GM21786 (cell line): Measurements from ENCODE around the gene YJU2.
"Not testable (repeated sequence)": the region's sequence is repeated elsewhere in the genome, so short reads cannot be mapped to it uniquely, and the experiment has no call there.

Experiments
- ATAC-seq: cut with Tn5 transposase; IDR thresholded peaks from one replicate; pipeline ENCODE4 v1.9.1; 2021; ENCODE audit not compliant: unreplicated experiment

YJU2 gene

GRCh38 chr19:4228765-4229178 is 18.1 kb upstream of the YJU2 start:
- no peak for ATAC-seq

GRCh38 chr19:4229179-4229931 is 17.5 kb upstream of the YJU2 start, which contains the start of gene EBI3:
TSS of gene EBI3 (plus strand) at chr19:4229523. CDS start at chr19:4229551, 28 bp downstream.
- peak; percentile 66 for ATAC-seq

DNA sequence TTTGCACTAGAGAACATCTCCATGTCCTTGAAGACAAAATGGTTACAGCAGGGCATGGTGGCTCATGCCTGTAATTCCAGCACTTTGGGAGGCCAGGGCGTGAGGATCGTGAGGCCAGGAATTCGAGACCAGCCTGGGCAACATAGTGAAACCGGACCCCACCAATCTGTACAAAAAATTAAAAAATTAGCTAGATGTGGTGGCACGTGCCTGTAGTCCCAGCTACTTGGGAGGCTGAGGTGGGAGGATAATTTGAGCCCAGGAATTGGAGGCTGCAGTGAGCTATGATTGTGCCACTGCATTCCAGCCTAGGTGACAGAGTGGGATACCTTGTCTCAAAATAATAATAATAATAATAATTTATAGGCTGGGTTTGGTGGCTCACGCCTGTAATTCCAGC is 16.6 kb upstream of the YJU2 start:
- not testable (repeated sequence) for ATAC-seq

DNA sequence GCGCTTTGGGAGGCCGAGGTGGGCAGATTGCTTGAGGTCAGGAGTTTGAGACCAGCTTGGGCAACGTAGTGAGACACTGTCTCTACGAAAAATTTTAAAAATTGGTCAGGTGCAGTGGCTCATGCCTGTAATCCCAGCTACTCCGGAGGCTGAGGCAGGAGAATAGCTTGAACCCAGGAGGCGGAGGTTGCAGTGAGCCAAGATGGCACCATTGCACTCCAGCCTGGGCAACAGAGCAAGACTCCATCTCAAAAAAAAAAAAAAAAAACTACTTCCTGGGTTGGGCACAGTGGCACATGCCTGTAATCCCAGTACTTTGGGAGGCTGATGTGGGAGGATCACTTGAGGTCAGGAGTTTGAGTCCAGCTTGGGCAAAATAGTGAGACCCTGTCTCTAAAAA is 15.4 kb upstream of the YJU2 start:
- ATAC-seq, result not testable (repeated sequence)

GRCh38 chr19:4232139-4232538 is 14.7 kb upstream of the YJU2 start:
- not testable (repeated sequence) for ATAC-seq

DNA sequence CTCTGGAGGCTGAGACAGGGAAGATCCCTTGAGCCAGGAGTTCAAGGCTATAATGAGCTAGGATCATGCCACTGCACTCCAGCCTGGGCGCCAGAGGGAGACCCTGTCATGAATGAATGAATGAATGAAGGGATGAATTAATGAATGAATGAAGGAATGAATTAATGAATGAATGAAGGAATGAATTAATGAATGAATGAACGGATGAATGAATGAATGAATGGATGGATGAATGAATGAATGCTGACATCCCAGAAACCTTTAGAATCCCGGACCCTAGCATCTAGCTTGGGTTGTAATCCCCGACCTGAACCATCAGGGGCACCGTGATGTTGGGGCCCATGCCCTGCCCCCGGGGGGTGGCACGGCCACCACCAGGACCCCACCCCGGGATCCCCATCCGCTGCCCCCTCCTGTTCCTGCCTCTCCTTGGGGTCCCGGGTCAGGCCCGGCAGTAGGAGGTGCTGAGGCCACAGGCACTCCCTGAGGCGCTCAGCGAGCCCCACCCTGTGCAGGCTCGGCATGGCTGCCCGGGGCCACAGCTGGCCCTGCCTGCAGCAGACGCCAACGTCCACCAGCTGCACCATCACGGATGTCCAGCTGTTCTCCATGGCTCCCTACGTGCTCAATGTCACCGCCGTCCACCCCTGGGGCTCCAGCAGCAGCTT is 14.1 kb upstream of the YJU2 start:
- no peak for ATAC-seq

GRCh38 chr19:4233282-4233853 is 13.5 kb upstream of the YJU2 start:
- no peak for ATAC-seq

GRCh38 chr19:4234142-4234861 is 12.6 kb upstream of the YJU2 start:
- ATAC-seq, result no peak

DNA sequence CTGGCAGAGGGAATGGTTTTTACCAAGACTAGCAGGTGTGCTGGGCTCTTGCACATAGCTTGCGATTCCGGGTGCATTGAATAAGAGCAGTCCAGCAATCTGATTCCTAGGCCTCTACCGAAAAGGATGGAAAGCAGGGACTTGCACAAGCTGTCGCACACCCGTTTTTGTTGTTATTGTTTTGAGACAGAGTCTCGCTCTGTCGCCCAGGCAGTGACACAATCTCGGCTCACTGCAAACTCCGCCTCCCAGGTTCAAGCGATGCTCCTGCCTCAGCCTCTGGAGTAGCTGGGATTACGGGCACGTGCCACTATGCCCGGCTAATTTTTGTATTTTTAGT is 12.0 kb upstream of the YJU2 start:
- no peak for ATAC-seq

DNA sequence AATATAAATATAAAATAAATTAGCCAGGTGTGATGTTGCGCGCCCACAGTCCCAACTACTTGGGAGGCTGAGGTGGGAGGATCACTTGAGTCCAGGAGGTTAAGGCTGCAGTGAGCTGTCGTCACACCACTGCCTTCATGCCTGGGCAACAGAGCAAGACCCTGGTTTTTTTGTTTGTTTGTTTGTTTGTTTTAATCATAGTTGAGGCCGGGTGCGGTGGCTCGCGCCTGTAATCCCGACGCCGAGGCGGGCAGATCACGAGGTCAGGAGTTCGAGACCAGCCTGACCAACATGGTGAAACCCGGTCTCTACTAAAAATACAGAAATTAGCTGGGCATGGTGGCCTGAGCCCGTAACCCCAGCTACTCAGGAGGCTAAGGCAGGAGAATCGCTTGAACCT is 9.4 kb upstream of the YJU2 start:
- not testable (repeated sequence) for ATAC-seq

DNA sequence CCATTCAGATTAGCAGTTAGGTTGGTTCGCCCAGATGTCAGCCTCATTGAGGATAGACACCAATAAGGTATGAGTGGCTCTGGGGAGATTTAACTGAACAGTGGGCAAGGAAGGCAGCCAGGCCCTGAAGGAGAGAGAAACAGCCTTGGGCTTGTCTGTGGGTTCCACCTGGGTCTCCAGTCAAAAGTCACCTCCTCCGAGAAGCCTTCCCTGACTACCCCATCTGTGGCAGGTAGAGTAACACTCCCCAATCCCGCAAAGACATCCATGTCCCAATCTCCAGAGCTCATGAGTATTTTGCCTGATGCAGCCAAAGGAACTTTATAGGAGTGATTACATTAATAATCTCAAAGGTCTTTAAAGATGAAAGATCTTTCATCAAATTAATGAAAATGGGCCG is 8.0 kb upstream of the YJU2 start:
- ATAC-seq, result no peak

GRCh38 chr19:4241824-4242430 is 5.0 kb upstream of the YJU2 start:
- ATAC-seq, result no peak

DNA sequence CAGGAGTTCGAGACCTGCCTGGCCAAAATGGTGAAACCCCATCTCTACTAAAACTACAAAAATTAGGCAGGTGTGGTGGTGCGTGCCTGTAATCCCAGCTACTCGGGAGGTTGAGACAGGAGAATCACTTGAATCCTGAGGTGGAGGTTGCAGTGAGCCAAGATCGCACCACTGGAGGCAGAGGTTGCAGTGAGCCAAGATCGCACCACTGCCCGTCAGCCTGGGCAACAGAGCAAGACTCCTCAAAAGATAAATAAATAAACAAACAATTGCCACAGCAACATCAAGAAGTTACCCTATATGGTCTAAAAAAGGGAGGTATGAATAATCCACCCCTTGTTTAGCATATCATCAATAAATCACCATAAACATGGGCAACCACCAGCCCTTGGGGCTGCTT is 942 bp upstream of the YJU2 start:
- not testable (repeated sequence) for ATAC-seq

DNA sequence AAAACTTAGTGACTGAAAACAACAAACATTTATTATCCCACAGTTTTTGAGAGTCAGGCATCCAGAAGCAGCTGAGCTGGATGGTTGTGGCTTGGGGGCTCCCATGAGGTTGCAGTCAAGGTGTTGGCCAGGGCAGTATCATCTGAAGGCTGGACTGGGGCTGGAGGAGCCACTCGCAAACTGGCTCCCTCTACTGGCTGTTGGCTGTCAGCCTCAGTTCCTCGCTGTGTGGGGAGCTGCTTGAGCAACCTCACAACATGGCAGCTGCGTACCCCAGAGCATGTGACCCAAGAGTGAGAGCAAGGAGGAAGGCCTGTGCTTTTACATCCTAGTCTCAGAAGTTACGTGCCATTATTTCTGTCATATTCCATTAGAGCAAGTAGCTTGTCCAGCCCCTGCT is 9.7 kb downstream of the YJU2 start:
- no peak for ATAC-seq

DNA sequence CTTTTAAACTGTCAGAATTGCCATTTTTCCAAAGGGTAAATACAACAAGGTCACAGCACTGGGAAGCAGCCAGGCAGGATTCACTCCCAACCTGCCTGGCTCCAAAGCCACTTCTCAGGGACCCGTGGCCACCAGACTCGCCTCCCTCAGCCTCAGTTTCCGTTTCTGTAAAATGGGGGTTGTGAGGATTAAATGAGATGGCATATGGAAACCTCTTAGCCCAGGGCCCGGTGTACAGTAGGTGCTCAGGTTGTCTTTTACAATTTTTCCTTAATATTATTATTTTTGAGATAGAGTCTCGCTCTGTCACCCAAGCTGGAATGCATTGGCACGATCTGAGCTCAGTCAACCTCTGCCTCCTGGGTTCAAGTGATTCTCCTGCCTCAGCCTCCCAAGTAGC is 10.1 kb downstream of the YJU2 start:
- no peak for ATAC-seq

DNA sequence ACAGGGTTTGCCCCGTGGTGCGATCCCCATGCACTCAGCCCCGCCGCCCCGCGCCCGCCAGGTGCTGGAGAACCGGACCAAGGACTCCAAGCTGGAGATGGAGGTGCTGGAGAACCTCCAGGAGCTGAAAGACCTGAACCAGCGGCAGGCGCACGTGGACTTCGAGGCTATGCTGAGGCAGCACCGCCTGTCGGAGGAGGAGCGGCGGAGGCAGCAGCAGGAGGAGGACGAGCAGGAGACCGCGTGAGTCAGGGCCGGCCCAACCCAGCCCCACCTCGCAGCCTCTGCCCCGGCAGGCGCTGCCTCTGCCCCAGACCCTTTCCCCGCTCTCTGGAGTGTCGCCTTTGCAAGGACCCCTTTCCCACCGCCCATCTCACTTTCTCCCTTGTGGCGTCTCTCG is 11.3 kb downstream of the YJU2 start:
- ATAC-seq, result no peak

GRCh38 chr19:4260613-4261191 is 13.8 kb downstream of the YJU2 start:
- no peak for ATAC-seq

- no peak for ATAC-seq
Observed at GRCh38 chr19:4264812-4265211, 17.9 kb downstream of the YJU2 start.

DNA sequence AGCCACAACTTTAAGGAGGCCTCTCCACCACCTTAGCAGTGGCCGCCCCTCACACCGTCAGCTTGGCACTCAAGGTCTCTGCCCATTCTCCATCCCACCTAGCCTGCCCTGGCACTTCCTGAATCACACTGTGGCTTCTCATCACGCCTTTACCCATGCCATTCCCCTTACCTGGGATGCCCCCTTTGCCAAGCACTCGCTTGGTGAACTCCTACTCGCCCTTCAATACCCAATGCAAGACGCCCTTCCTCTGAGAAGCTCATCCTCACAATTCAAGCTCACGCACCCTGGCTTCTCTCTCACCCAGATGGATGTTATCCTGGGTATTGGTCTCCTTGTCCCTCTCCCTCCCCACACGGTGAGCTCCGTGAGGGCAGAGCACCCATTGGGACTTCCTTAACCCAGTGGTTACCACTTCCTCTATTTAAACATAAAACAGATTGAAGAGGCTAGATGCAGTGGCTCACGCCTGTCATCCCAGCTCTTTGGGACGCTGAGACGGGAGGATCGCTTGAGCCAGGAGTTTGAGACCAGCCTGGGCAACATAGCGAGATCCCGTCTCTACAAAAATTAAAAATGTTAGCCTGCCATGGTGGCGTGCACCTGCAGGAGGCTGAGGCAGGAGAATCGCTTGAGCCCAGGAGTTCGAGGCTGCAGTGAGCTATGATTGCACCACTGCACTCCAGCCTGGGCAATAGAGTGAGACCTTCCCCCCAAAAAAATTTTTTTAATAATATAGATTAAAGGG is 19.5 kb downstream of the YJU2 start:
- no peak for ATAC-seq
